GM12872 (cell line): ENCODE data around the gene SPEM1.

Experiments used
- CTCF ChIP-seq: IDR thresholded peaks from 3 replicates; pipeline ENCODE4 v1.5.1; 2011; ENCODE audit warnings: low read depth, mild to moderate bottlenecking, low read length, moderate library complexity; ENCODE audit not compliant: insufficient read depth

The SPEM1 gene

GRCh38 chr17:7444682-7445618, 24.8 kb downstream of the SPEM1 start, which contains the start of gene CHRNB1:
Gene CHRNB1, plus strand, starts transcription at chr17:7445061. Its CDS starts 67 bp downstream, at chr17:7445128.
- no peak for TF ChIP-seq CTCF

DNA sequence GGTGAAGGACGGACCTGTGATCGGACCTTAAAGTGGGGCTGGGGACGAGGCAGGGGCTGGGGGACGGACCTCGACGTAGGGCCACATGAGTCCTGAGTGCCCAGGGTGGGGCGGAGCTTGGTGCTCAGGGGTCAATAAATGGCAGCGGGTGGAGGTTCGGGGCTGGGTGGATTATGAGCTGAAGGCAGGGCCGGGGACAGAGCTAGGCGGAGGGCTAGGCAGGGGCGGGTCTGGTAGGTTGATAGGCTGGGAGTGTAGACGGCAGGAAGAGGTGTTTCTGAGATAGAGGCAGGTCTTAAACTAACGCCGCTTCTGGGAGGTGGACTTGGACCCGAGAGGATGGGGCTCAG, 25.5 kb downstream of the SPEM1 start:
- no peak for TF ChIP-seq CTCF

DNA sequence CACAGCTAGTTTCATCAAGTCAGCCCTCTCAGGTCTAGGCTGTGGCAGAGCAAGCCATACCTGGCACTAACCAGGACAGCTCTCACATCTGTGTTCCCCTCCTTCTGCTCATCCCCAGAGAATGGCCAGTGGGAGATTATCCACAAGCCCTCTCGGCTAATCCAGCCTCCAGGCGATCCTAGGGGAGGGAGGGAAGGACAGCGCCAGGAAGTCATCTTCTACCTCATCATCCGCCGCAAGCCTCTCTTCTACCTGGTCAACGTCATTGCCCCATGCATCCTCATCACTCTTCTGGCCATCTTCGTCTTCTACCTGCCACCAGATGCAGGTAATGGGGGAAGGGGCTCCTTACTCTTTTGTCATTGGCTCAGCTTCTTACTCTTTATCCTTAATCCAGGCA, 28.3 kb downstream of the SPEM1 start:
- no peak for TF ChIP-seq CTCF

- TF ChIP-seq CTCF = no peak
Observed at GRCh38 chr17:7459961-7460545, 39.9 kb downstream of the SPEM1 start.

GRCh38 chr17:7460850-7461660, 40.9 kb downstream of the SPEM1 start:
- no peak for TF ChIP-seq CTCF

DNA sequence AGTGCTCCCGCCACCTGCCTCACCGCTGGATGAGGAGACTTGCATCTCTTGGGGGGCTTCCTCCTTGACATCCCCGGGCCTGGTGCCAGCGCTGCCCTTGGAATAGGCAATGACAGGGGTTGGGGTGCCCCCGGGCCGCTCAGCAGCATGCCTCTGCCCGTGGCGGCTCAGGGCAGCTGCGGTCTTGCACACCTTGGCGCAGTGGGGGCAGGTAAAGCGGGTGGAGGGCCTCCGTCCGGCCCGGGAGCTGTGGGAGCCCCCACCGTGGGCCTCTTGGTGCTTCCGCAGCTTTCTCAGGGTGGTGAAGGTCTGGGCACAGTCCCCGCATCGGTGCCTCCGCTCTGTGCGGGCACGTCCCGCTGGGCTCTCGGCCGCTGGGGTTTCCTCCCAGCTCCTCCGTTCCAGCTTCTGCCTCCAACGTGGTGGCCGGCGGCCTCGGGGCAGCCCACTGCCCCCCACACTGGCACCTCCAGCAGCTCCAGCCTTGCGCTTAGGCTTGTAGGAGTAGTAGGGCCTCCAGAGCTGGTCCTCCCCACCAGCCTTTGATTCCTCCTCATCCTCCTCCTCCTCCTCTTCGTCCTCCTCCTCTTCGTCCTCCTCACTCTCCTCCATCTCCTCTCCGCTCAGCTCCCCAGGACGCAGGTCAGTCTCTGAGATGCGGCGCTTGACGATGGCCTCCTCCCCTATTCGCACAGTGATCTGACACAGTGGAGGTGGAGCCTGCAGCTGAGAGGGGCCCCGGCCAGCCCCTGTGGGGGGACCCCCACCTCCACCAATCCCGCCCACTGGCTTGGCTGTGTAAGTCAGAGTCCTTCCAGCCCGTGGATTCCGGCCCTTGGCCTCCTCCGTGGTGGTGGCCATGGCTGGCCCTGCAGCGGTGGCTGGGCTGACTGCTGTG, 42.6 kb downstream of the SPEM1 start:
- no peak for TF ChIP-seq CTCF
